Calu3 (cell line): Measurements from ENCODE around the gene GCA. TPM values are rescaled to one million over a fixed set of nuclear protein-coding genes. Genes with fewer than 3 reads are reported as not detected.

ENCODE experiments used
- BruUV-seq: library from RNA; stranded (reverse); fragments of 400-500 nt; replicated peaks from 2 replicates; lab custom pipeline; 2021; lab: Mats Ljungman, UMichigan
- CTCF ChIA-PET: fragments of 300-600 bp; sonication (Branson Sonifier 250); formaldehyde crosslinking; loops from one replicate; lab custom pipeline; 2022; ENCODE audit warnings: antibody characterized with exemption; lab: Charles Lee
- DNase-seq: peaks from one replicate; pipeline ENCODE4 v3.0.0; 2022
- H3K27ac Mint-ChIP-seq: one replicate; pipeline ENCODE4 v1.8.0; 2022; ENCODE audit warnings: mixed read lengths; ENCODE audit not compliant: unreplicated experiment
- H3K27me3 Mint-ChIP-seq: one replicate; pipeline ENCODE4 v1.8.0; 2022; ENCODE audit warnings: mixed read lengths; ENCODE audit not compliant: unreplicated experiment
- H3K36me3 Mint-ChIP-seq: one replicate; pipeline ENCODE4 v1.8.0; 2022; ENCODE audit warnings: mild to moderate bottlenecking, moderate library complexity, mixed read lengths; ENCODE audit not compliant: insufficient read depth, unreplicated experiment
- H3K4me1 Mint-ChIP-seq: one replicate; pipeline ENCODE4 v1.8.0; 2022; ENCODE audit warnings: mild to moderate bottlenecking, low read depth, mixed read lengths; ENCODE audit not compliant: unreplicated experiment
- H3K4me3 Mint-ChIP-seq: one replicate; pipeline ENCODE4 v1.8.0; 2022; ENCODE audit warnings: mild to moderate bottlenecking, low read depth, moderate library complexity, mixed read lengths; ENCODE audit not compliant: unreplicated experiment
- H3K9me3 Mint-ChIP-seq: one replicate; pipeline ENCODE4 v1.8.0; 2022; ENCODE audit warnings: low read depth, mixed read lengths; ENCODE audit not compliant: unreplicated experiment
- intact Hi-C: fragments of 100-400 bp; cut with micrococcal nuclease; formaldehyde crosslinking; loops from one replicate; pipeline ENCODE4 v1.10.0; 2022; ENCODE audit not compliant: unreplicated experiment
- total RNA-seq: library from RNA; stranded (reverse); gene quantifications from 2 replicates; pipeline ENCODE4 v1.2.3, GENCODE V29; 2022
- TF ChIP-seq, protein P1 (sequence below): fragments of 200-600 bp; IDR thresholded peaks from one replicate; pipeline ENCODE4 v1.8.0; 2022; ENCODE audit warnings: antibody characterized with exemption; ENCODE audit not compliant: unreplicated experiment

Gene GCA
- total RNA-seq, 1 experiment from 2014 or later, result 51.2 TPM

DNA sequence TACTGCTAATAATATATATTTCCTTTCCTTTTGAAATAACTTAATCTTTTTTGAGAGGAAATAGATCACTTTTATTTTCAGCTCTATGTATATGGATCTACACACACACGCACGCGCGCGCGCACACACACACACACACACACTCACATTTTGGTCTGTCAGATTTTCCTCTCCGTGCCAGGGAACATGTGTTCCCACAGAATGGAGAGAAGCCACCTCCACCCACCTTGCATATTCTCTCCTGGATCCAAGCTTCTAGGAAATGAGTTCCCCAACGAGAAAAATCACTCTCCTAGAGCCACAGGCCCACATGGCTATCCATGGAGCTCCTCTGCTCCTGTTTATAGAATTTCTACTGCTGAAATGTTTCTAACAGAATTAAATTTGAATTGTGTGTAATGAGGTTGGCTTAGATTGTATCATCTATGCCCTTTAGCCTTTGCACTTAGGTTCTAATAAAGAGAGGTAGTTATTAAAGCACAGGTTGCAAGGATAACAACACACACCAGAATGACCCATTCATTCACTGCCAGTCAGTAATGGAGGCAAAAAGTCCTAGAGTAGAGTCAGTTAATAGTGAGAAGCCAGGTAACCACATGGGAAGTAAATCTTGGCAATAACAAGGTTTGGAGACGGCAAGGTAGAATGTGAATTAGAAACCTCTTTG is 45.1 kb upstream of the GCA start:
- intact Hi-C loops, result loop anchor here (1.0 kb wide), 1 partner anchor 78 kb away; no protein-coding TSS in a partner anchor
- Mint-ChIP-seq H3K27ac (no peak overlapping the region), H3K4me3 (no peak overlapping the region), H3K9me3 (no peaks in the 10 kb centered on the region), H3K36me3 (no peaks in the 10 kb centered on the region), H3K4me1 (no peaks in the 10 kb centered on the region), H3K27me3 (no peaks in the 10 kb centered on the region)
- no peak for DNase-seq
- CTCF ChIA-PET, result interaction anchor here (0.7 to 2.8 kb wide), 6 partner anchors 57 to 145 kb away, joined by 3 to 41 read pairs (median 6); no protein-coding TSS in a partner anchor
- BruUV-seq, result no TSS peak
- TF ChIP-seq, protein P1, sequence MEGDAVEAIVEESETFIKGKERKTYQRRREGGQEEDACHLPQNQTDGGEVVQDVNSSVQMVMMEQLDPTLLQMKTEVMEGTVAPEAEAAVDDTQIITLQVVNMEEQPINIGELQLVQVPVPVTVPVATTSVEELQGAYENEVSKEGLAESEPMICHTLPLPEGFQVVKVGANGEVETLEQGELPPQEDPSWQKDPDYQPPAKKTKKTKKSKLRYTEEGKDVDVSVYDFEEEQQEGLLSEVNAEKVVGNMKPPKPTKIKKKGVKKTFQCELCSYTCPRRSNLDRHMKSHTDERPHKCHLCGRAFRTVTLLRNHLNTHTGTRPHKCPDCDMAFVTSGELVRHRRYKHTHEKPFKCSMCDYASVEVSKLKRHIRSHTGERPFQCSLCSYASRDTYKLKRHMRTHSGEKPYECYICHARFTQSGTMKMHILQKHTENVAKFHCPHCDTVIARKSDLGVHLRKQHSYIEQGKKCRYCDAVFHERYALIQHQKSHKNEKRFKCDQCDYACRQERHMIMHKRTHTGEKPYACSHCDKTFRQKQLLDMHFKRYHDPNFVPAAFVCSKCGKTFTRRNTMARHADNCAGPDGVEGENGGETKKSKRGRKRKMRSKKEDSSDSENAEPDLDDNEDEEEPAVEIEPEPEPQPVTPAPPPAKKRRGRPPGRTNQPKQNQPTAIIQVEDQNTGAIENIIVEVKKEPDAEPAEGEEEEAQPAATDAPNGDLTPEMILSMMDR, result no peak

DNA sequence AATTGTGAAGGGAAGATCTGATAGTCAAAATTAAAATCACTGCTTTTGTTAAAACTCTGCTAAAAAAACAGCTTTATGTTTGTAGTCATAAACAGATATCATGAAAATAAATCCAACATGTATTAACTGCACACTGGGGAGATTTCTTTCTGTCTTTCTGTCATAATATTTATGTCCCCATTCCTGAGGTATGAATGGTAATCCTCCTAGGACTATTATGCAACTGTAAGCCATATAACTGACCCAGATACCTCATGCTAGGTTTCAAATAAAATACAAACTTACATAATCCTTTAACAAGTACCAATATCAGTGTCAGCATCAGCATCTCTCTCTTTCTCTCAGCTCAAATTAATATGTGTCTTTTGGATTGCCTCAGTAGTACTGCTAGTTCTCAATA is 43.7 kb upstream of the GCA start:
- TF ChIP-seq, protein P1, result no peak

DNA sequence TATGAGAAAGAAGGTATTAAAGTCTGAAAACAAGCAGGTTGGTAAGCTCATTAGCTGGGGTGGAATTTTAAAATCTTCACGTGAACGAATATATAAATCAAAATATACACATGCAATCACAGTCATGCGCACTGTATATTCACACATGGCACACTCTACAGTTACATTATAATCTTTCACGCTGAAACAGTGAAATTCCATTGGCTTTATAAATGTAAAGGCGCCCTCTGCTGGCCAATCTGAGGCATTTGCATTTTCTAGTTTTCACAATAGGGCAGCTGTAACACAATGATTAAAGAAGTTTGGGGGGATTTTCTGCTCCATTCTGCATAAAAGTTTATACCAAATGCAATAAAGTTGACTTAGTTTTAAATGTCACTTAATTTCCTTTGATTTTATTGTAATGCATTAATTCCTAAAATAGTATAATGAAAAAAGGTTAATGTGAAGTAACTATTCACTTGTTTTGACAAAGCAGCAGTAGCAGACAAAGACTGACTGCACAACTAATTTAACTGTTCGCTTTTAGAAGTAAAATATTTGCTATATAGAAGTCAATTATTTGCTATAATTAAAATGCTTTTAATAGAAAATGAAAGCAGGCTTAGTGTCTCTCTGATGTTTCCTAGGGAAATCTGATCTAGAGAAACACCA is 42.7 kb upstream of the GCA start:
- H3K4me1 Mint-ChIP-seq, result no peaks in the 10 kb centered on the region
- peak; percentile 42 for DNase-seq
- no peak overlapping the region for H3K4me3 Mint-ChIP-seq
- intact Hi-C loops, result loop anchor here (1.0 kb wide), 1 partner anchor 148 kb away; no protein-coding TSS in a partner anchor
- no peaks in the 10 kb centered on the region for H3K36me3 Mint-ChIP-seq
- TF ChIP-seq, protein P1, result peak; percentile 74
- H3K27ac Mint-ChIP-seq, result no peak overlapping the region
- no TSS peak for BruUV-seq
- CTCF ChIA-PET, result interaction anchor here (0.9 to 1.0 kb wide), 2 partner anchors 11 to 81 kb away, joined by 3 to 4 read pairs; no protein-coding TSS in a partner anchor
- H3K27me3 Mint-ChIP-seq, result no peaks in the 10 kb centered on the region
- H3K9me3 Mint-ChIP-seq, result no peaks in the 10 kb centered on the region

More for the DNA sequence above, 43.7 kb upstream of the GCA start:
- BruUV-seq, result no TSS peak
- H3K36me3 Mint-ChIP-seq, result no peaks in the 10 kb centered on the region
- no peaks in the 10 kb centered on the region for H3K9me3 Mint-ChIP-seq
- no peak overlapping the region for H3K27ac Mint-ChIP-seq
- H3K4me3 Mint-ChIP-seq, result no peak overlapping the region
- intact Hi-C loops, result no loop called here
- no peak for DNase-seq
- H3K27me3 Mint-ChIP-seq, result no peaks in the 10 kb centered on the region
- H3K4me1 Mint-ChIP-seq, result no peaks in the 10 kb centered on the region
- CTCF ChIA-PET, result interaction anchor here (1.2 kb wide), 1 partner anchor 79 kb away, joined by 4 read pairs; no protein-coding TSS in a partner anchor

DNA sequence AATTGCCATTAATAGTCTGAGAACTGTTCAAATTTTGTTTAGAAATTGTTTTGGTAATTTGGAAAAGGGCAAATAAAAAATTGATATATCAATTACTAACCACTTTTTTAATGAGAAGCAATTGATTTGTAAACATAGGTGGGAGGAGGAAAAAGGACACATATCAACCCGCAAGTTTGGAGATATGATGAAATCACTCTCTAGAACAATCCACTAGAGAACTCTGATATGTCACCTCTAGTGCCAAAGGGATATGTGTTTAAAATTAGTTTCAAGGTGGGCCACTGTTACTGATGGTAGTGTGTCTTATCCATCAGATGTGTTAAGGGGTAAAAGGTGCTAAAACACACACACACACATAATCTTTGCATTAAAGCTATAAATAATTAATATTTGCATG is 42.1 kb upstream of the GCA start:
- H3K9me3 Mint-ChIP-seq, result no peaks in the 10 kb centered on the region
- no peak for DNase-seq
- H3K27me3 Mint-ChIP-seq, result no peaks in the 10 kb centered on the region
- no peak overlapping the region for H3K4me3 Mint-ChIP-seq
- BruUV-seq, result no TSS peak
- CTCF ChIA-PET, result interaction anchor here (0.9 to 1.0 kb wide), 2 partner anchors 12 to 81 kb away, joined by 3 to 4 read pairs; no protein-coding TSS in a partner anchor
- H3K27ac Mint-ChIP-seq, result no peak overlapping the region
- TF ChIP-seq, protein P1, result no peak
- no peaks in the 10 kb centered on the region for H3K4me1 Mint-ChIP-seq
- H3K36me3 Mint-ChIP-seq, result no peaks in the 10 kb centered on the region
- intact Hi-C loops, result loop anchor here (1.0 kb wide), 1 partner anchor 149 kb away; no protein-coding TSS in a partner anchor
